ENCODE data around the gene FEM1C. TPM values are rescaled to one million over a fixed set of nuclear protein-coding genes. Genes with fewer than 3 reads are reported as not detected.

The FEM1C gene
- total RNA-seq, 3 donors from 2014 or later: 9.6 to 10.9 (median 10.0) TPM

DNA sequence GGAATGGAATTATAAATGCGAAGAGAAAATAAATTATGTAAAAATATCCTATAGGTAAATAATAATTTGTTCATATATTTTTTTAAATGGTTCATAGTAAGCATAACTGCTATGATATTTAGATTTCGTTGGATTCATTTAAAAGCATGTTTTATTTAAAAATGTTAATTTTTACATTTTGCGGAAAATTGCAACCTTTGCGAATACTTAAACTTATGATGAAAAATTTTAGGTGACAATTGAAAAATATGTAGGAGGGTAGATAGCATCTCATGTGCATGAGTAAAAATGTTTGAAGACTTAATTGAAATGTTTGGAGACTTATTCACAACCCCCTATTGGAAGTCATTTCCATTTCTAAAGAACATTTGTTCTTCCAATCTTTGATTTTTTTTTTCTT lies 4.1 kb upstream of the FEM1C start:
- Mint-ChIP-seq H3K9me3 (no peaks in the 10 kb centered on the region), H3K36me3 (ENCODE audit: insufficient read depth) (no peaks in the 10 kb centered on the region), H3K4me3 (no peak overlapping the region), H3K27me3 (ENCODE audit: low read depth) (no peaks in the 10 kb centered on the region), H3K4me1 (ENCODE audit: low read depth) (peaks cover 12% of the 10 kb centered on the region)
- DNase-seq (no peak), ATAC-seq (no peak)

DNA sequence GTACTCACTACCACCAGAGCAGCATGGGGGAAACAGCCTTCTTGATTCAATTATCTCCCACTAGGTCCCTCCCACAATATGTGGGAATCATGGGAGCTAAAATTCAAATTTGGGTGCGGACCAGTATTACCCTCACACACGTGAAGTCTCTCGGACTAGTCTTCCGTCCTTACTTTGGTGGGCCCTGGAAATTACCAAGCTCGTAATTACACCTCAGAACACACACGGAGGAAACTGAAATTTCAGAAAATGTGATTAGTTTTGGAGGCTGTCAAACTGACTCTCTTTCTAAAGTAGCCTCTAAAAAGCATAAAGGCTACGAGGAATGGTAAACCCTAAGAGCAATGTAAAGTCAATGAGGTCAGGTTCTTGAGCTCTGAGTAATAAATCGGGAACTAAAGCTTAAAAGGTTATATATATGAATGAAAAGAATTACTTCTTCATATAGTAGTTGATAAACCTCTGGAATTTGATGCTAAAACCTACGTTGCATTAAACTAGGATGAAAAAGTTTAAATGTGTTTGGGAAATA lies 842 bp upstream of the FEM1C start:
- H3K27me3 Mint-ChIP-seq (ENCODE audit: low read depth): no peaks in the 10 kb centered on the region
- H3K36me3 Mint-ChIP-seq (ENCODE audit: insufficient read depth): peaks cover 16% of the 10 kb centered on the region
- ATAC-seq (no peak), DNase-seq (no peak)
- peaks cover 40% of the 10 kb centered on the region for H3K4me1 Mint-ChIP-seq (ENCODE audit: low read depth)
- H3K9me3 Mint-ChIP-seq: no peaks in the 10 kb centered on the region
- peak overlapping the region; percentile 89 for H3K4me3 Mint-ChIP-seq

DNA sequence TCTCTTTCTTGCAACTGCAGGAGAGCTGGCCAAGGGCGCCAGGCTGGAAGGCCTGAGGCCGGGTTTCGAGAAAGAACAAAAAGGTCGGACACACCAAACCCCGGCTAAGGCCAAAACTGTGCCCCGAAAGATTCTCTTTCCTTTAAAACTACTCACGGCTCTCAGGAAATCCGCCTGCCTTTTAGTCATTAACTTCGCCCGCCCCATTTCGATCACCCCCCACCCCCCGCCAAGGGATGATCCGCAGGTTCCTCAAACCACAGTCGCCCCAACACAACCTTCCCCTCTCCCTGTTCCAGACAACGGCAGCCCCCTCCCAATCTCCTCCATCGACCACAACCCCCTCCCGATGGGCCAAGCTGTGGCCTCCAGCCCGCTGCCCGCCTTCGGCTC lies 536 bp downstream of the FEM1C start:
- H3K27me3 Mint-ChIP-seq (ENCODE audit: low read depth): no peaks in the 10 kb centered on the region
- ATAC-seq (peak; percentile 51 to 52), DNase-seq (peak; percentile 39)
- H3K9me3 Mint-ChIP-seq: no peaks in the 10 kb centered on the region
- H3K36me3 Mint-ChIP-seq (ENCODE audit: insufficient read depth): peaks cover 24% of the 10 kb centered on the region
- H3K4me1 Mint-ChIP-seq (ENCODE audit: low read depth): peaks cover 52% of the 10 kb centered on the region
- H3K4me3 Mint-ChIP-seq: peak overlapping the region; percentile 89

DNA sequence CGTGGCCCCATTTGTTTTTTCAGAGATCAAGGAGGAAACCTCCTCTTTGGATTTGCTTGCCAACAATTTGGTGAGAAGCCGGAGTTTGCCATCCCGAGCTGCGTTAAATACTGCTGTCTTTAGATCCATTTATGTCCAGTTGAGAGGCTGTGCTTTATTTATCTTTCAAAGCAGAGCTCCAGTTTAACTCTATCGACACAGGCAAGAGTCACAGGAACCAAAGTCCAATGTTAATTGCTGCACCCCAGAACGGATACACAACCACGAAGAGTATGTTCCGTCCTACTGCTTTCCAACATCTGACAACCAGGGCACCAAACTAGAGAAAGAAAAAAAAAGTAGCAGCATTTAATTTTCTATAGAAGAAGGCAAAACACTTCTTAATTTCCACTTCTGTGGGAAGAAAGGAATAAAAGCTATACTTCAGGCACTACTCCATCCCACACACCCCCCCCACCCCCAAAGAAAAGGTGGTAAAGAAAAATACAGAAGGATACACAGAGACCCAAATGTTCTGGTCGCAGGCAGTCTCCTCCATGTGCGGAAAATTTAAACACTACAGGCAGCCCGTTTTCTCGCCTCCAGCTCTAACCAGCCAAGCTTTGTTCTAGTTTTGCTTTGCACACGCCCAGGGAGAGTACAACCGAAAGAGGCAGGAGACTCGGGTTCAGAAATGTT lies 1.1 kb downstream of the FEM1C start:
- H3K4me3 Mint-ChIP-seq: peak overlapping the region; percentile 89
- no peak for DNase-seq
- H3K9me3 Mint-ChIP-seq: no peaks in the 10 kb centered on the region
- peak; percentile 29 to 42 for ATAC-seq
- peaks cover 30% of the 10 kb centered on the region for H3K36me3 Mint-ChIP-seq (ENCODE audit: insufficient read depth)
- no peaks in the 10 kb centered on the region for H3K27me3 Mint-ChIP-seq (ENCODE audit: low read depth)
- peaks cover 57% of the 10 kb centered on the region for H3K4me1 Mint-ChIP-seq (ENCODE audit: low read depth)

DNA sequence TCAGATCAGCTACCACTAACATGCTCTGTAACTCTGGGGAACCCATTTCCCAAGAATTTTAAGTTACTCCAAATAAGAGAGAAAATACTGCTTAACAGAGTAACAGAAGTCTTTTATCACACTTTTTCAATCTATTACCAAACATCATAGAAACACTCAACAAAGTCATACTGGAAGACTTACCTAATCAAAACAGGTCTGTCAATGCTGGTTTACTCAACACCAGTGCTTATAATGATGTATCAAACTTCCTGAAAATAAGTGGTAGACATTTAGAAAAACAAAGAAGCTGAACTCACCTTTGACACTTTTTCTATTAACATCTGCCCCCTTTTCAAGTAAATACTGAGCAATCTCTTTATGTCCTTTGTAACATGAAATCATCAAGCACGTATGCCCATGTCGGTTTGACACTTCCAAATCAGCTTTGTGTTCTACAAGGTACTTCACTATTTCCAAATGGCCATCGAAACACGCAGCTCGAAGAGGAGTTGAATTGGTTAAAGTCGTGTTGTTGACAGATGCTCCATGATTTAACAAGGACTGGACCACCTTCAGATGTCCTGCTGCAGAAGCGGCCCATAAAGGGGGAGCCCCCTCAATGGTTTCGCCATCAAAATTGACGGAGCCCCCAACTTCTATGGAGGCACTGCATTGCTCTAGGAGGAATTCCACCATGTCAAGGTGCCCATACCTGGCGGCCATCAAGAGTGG lies 1.8 kb downstream of the FEM1C start:
- Mint-ChIP-seq H3K36me3 (ENCODE audit: insufficient read depth) (peaks cover 34% of the 10 kb centered on the region), H3K4me1 (ENCODE audit: low read depth) (peaks cover 63% of the 10 kb centered on the region), H3K4me3 (peak overlapping the region; percentile 89), H3K27me3 (ENCODE audit: low read depth) (no peaks in the 10 kb centered on the region), H3K9me3 (no peaks in the 10 kb centered on the region)
- ATAC-seq: no peak
- DNase-seq: no peak

DNA sequence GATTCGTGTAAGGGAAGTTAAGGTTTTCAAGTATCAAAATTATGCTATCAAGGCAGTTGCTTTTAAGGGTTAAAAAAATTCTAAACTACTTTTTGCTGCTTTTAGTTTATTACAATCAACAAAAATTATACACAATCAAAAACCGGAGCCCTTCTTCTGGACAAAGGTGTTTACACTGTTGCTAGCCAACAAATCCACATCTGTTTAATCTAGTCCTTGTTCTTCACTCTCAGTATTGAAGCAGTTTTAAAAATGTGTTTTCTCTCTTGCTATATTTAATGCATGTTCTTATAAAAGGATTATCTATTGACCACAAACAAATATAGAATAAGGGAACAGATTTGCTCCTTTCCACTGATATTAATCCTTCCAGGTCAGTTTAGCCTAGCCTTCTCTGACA lies 2.5 kb downstream of the FEM1C start:
- Mint-ChIP-seq H3K36me3 (ENCODE audit: insufficient read depth) (peaks cover 38% of the 10 kb centered on the region), H3K4me1 (ENCODE audit: low read depth) (peaks cover 69% of the 10 kb centered on the region), H3K9me3 (no peaks in the 10 kb centered on the region), H3K4me3 (peak overlapping the region; percentile 89), H3K27me3 (ENCODE audit: low read depth) (no peaks in the 10 kb centered on the region)
- DNase-seq (no peak), ATAC-seq (no peak)

DNA sequence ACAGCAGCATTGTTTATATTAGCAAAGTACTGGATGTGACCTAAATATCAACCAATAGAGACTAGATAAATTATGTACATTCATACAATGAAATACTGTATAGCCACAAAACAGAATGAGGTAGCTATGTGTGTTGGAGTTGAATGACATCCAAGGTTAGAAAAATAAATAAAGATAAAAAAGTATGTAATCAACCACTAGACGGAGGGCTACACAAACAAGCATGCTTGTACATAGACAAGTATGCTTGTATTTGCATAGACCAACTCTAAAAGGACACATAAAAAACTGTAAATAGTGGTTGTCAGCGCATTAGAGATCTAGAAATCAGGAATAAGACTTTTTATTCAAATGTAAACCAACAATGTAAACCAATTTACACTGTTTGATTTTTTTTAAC lies 3.0 kb downstream of the FEM1C start:
- no peak for ATAC-seq
- Mint-ChIP-seq H3K4me3 (peak overlapping the region; percentile 89), H3K27me3 (ENCODE audit: low read depth) (no peaks in the 10 kb centered on the region), H3K36me3 (ENCODE audit: insufficient read depth) (peaks cover 42% of the 10 kb centered on the region), H3K4me1 (ENCODE audit: low read depth) (peaks cover 73% of the 10 kb centered on the region), H3K9me3 (no peaks in the 10 kb centered on the region)
- DNase-seq: no peak

DNA sequence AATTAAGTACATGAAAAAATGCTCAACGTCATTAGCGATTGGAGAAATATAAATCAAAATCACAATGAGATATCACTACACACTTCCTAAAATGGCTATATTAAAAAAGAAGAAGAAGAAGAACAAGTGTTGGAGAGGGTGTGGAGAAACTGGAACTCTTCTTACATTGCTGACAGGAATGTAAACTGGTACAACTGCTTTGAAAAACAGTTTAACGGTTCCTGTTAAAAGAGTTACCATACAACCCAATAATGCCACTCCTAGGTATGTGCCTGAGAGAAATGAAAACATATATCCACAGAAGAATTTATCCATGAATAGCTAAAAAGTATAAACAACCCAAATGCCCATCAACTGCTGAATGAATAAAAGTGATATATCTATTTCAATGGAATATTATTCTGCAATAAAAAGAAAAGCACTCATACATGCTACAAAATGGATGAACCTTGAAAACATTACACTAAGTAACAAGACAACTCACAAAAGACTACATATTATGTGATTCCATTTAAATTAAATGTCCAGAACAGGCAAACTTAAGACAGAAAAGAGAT lies 9.0 kb downstream of the FEM1C start:
- H3K4me3 Mint-ChIP-seq: no peak overlapping the region
- no peaks in the 10 kb centered on the region for H3K27me3 Mint-ChIP-seq (ENCODE audit: low read depth)
- peaks cover 82% of the 10 kb centered on the region for H3K4me1 Mint-ChIP-seq (ENCODE audit: low read depth)
- no peak for DNase-seq
- ATAC-seq: no peak
- no peaks in the 10 kb centered on the region for H3K9me3 Mint-ChIP-seq
- peaks cover 54% of the 10 kb centered on the region for H3K36me3 Mint-ChIP-seq (ENCODE audit: insufficient read depth)

DNA sequence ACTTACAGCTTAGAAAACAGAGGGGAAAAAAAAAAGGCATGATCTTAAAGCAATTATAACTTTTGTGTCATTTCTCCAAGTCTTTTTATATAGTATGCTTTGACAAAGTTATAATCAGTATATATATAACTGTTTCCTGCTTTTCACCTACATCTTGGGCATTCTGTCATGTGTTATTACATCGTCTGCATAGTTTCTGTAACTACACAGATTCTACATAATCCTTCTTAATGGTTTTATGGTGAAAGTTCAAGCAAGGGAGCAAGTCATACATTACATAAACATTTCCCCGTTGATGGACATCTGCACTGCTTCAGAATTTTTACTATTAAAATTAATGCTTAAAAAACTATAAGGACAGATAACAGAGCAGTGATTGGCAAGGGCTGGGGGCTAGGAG lies 12.1 kb downstream of the FEM1C start:
- no peaks in the 10 kb centered on the region for H3K9me3 Mint-ChIP-seq
- H3K27me3 Mint-ChIP-seq (ENCODE audit: low read depth): no peaks in the 10 kb centered on the region
- H3K4me1 Mint-ChIP-seq (ENCODE audit: low read depth): peaks cover 76% of the 10 kb centered on the region
- H3K4me3 Mint-ChIP-seq: no peak overlapping the region
- H3K36me3 Mint-ChIP-seq (ENCODE audit: insufficient read depth): peaks cover 40% of the 10 kb centered on the region
- DNase-seq (no peak), ATAC-seq (no peak)

DNA sequence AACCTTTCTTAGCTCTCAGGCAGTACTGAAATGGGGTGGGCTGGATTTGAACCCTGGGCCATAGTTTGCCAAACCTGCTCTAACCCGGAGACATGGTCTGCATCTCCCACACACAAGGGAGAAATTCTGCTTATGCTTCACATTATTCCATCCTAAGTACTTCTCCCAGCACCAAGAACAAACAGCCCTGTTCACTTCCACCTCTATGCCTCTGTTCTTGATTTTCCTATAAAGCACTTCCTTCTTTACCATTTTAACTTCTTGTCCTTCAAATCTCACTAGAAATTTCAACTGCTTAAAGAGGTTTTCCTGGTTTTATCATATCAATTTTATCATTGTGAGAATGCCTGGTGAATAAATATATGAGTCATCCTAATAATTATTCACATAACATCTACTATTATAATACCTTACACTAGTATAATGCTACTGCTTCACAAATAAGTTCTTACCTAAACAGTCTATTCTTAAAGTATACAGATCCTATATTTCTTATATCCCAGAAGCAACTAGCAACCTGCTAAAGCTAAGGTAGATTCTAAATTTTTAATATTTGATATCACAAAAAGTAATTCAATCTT lies 12.7 kb downstream of the FEM1C start:
- peaks cover 36% of the 10 kb centered on the region for H3K36me3 Mint-ChIP-seq (ENCODE audit: insufficient read depth)

DNA sequence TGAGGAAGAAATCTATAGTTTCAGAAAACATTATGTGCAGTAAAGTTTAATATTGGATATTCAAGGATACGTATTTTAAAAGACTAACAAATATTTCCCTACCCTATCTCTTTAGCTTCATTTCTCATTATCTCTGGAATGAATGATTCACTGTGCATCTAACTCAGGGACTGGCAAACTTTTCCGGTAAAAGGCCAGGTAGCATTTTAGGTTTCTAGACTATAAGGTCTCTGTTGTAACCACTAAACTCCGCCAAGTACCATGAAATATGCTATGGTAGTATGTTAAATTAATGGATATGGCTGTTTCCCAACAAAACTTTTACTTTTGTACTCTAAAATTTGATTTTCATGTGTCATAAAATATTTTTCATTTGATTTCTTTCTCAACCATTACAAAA lies 13.2 kb downstream of the FEM1C start:
- Mint-ChIP-seq H3K27me3 (ENCODE audit: low read depth) (no peaks in the 10 kb centered on the region), H3K4me3 (no peak overlapping the region), H3K9me3 (no peaks in the 10 kb centered on the region), H3K4me1 (ENCODE audit: low read depth) (peaks cover 71% of the 10 kb centered on the region), H3K36me3 (ENCODE audit: insufficient read depth) (peaks cover 34% of the 10 kb centered on the region)
- ATAC-seq: no peak
- no peak for DNase-seq

More for the DNA sequence above, 12.7 kb downstream of the FEM1C start:
- H3K27me3 Mint-ChIP-seq (ENCODE audit: low read depth): no peaks in the 10 kb centered on the region
- DNase-seq (no peak), ATAC-seq (no peak)
- no peaks in the 10 kb centered on the region for H3K9me3 Mint-ChIP-seq
- H3K4me1 Mint-ChIP-seq (ENCODE audit: low read depth): peaks cover 74% of the 10 kb centered on the region
- no peak overlapping the region for H3K4me3 Mint-ChIP-seq

DNA sequence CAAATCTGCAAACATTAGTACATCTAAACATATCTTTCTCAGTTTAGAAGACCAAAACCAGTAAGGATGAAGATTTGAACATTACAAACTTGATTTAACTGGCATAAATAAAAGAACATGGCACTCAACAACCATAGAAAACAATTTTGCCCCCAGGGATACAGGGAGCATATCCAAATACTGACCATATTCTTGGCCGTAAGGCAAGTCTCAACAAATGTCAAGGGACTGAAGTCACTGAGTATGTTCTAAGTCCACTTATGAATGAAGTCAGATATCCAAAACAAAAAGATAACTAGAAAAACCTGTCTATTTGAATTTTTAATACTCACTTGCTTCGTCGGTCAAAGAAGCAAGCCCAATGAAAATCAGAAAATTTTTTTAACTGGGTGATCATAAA lies 14.1 kb downstream of the FEM1C start:
- H3K4me1 Mint-ChIP-seq (ENCODE audit: low read depth): peaks cover 65% of the 10 kb centered on the region
- H3K27me3 Mint-ChIP-seq (ENCODE audit: low read depth): no peaks in the 10 kb centered on the region
- peaks cover 28% of the 10 kb centered on the region for H3K36me3 Mint-ChIP-seq (ENCODE audit: insufficient read depth)
- no peaks in the 10 kb centered on the region for H3K9me3 Mint-ChIP-seq
- ATAC-seq (no peak), DNase-seq (no peak)
- H3K4me3 Mint-ChIP-seq: no peak overlapping the region

DNA sequence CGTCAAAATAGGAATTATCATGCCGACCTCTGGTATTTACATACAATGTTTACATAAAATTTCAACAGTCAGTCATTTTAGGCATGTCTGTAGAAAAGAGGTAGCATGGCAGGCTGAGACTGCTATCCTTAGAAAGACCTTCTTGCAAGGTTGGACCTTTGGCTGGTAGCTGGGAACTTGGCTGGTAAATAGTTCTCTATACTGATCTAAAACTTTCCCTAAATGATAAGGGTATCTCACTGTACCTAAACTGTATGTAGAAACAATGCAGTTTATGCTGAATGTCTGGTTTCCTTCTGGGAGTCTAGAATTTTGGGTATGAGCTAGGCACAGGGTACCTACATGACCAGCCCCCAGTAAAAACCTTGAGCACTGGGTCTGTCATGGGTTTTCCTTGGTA lies 18.0 kb downstream of the FEM1C start:
- no peak for ATAC-seq
- peaks cover 58% of the 10 kb centered on the region for H3K4me1 Mint-ChIP-seq (ENCODE audit: low read depth)
- H3K9me3 Mint-ChIP-seq: no peaks in the 10 kb centered on the region
- H3K36me3 Mint-ChIP-seq (ENCODE audit: insufficient read depth): peaks cover 33% of the 10 kb centered on the region
- no peak for DNase-seq
- no peaks in the 10 kb centered on the region for H3K27me3 Mint-ChIP-seq (ENCODE audit: low read depth)
- H3K4me3 Mint-ChIP-seq: no peak overlapping the region

DNA sequence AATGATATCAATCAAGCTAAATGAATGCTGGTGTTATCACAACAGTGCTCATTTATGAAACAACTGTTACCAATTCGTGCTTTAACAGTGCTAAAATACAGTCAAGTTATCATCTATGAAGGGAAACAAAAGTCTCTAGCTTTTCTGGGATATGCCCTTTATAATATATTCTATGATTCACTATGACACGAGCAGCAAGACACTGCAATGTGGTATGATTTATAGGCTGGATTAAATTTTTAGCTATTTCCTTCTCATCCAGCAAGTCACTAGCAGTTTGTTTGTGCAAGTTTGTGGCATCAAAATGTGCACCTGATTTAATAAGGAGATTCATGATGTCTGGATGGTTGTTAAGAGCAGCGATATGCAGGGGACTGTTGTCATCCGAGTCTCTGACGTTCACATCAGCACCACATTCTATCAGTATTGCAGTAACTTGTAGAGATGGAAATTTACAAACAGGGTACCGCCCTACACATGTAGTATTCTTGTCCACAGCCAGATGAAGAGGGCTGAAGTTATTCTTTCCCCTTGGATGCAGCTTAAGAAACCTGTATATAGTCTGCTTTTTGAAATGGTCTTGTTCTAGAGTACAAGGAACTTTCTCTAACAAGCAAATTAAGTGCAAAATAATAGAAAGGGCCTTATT lies 20.3 kb downstream of the FEM1C start:
- Mint-ChIP-seq H3K4me1 (ENCODE audit: low read depth) (peaks cover 47% of the 10 kb centered on the region), H3K27me3 (ENCODE audit: low read depth) (no peaks in the 10 kb centered on the region), H3K36me3 (ENCODE audit: insufficient read depth) (peaks cover 31% of the 10 kb centered on the region), H3K4me3 (no peak overlapping the region), H3K9me3 (no peaks in the 10 kb centered on the region)
- no peak for DNase-seq
- no peak for ATAC-seq

Data from activated T-cell treated with anti-CD3 and anti-CD28 coated beads, Interleukin-2, amount 50 U/mL, for 4 hours (primary cell).